Activated CD4-positive, alpha-beta T cell treated with anti-CD3 and anti-CD28 coated beads for 36 hours (primary cell): Measurements from ENCODE around the gene DAGLA. TPM values are rescaled to one million over a fixed set of nuclear protein-coding genes. Genes with fewer than 3 reads are reported as not detected.

ENCODE experiments used
- ATAC-seq: fragments of 200-7000 bp; cut with Tn5 transposase; one replicate; pipeline ENCODE4 v1.10.0; 2021; ENCODE audit warnings: mild to moderate bottlenecking, moderate library complexity
- CTCF ChIA-PET: fragments of 350-600 bp; sonication (Branson Sonifier 250); formaldehyde crosslinking; loops from one replicate; lab custom pipeline; 2021; ENCODE audit warnings: antibody characterized with exemption; lab: Charles Lee
- POLR2A ChIA-PET: fragments of 350-600 bp; sonication (Branson Sonifier 250); formaldehyde crosslinking; loops from one replicate; lab custom pipeline; 2021; ENCODE audit warnings: antibody characterized with exemption, inconsistent platforms; lab: Charles Lee
- DNase-seq: peaks from one replicate; pipeline ENCODE4 v3.0.0-alpha.2; 2020
- H3K27ac Mint-ChIP-seq: one replicate; pipeline ENCODE4 v1.8.0; 2021; ENCODE audit warnings: mixed read lengths
- H3K27me3 Mint-ChIP-seq: one replicate; pipeline ENCODE4 v1.8.0; 2021; ENCODE audit warnings: mixed read lengths
- H3K36me3 Mint-ChIP-seq: one replicate; pipeline ENCODE4 v1.8.0; 2021; ENCODE audit warnings: low read depth, mixed read lengths
- H3K4me1 Mint-ChIP-seq: one replicate; pipeline ENCODE4 v1.8.0; 2021; ENCODE audit warnings: mixed read lengths
- H3K4me3 Mint-ChIP-seq: one replicate; pipeline ENCODE4 v1.8.0; 2021; ENCODE audit warnings: mild to moderate bottlenecking, moderate library complexity, mixed read lengths
- H3K9me3 Mint-ChIP-seq: one replicate; pipeline ENCODE4 v1.8.0; 2021; ENCODE audit warnings: low read depth, mixed read lengths
- intact Hi-C, 2 experiments: fragments of 100-400 bp; cut with DNase I in 1 of 2; cut with micrococcal nuclease in 1 of 2; formaldehyde crosslinking; loops; one replicate each; pipeline versions ENCODE4 v1.14.2 to v1.15.1; 2022 to 2024; cut with DNase I, micrococcal nuclease
- total RNA-seq, 2 experiments: library from RNA; stranded (reverse); gene quantifications; one replicate each; pipeline ENCODE4 v1.2.3, GENCODE V29; 2021

Gene DAGLA
- total RNA-seq, 2 experiments from 2014 or later, result 0.09 to 0.14 TPM

GRCh38 chr11:61712314-61712713 is 32.1 kb downstream of the DAGLA start:
- no peak for DNase-seq
- no peaks in the 10 kb centered on the region for H3K9me3 Mint-ChIP-seq
- no peaks in the 10 kb centered on the region for H3K27me3 Mint-ChIP-seq
- intact Hi-C loops, result no loop called here
- H3K27ac Mint-ChIP-seq, result no peak overlapping the region
- no peaks in the 10 kb centered on the region for H3K4me1 Mint-ChIP-seq
- H3K4me3 Mint-ChIP-seq, result no peak overlapping the region
- ChIA-PET CTCF (interaction anchor here (1.5 kb wide), 1 partner anchor 21 kb away, joined by 8 read pairs; no protein-coding TSS in a partner anchor), POLR2A (no interaction called here)
- H3K36me3 Mint-ChIP-seq, result no peaks in the 10 kb centered on the region
- ATAC-seq, result no peak

GRCh38 chr11:61712846-61713245 is 32.7 kb downstream of the DAGLA start:
- ChIA-PET POLR2A (no interaction called here), CTCF (interaction anchor here (1.5 kb wide), 1 partner anchor 21 kb away, joined by 8 read pairs; no protein-coding TSS in a partner anchor)
- intact Hi-C loops, result no loop called here
- Mint-ChIP-seq H3K27me3 (no peaks in the 10 kb centered on the region), H3K36me3 (no peaks in the 10 kb centered on the region), H3K27ac (no peak overlapping the region), H3K4me3 (no peak overlapping the region), H3K4me1 (no peaks in the 10 kb centered on the region), H3K9me3 (no peaks in the 10 kb centered on the region)
- no peak for ATAC-seq
- no peak for DNase-seq

- POLR2A ChIA-PET, result no interaction called here
- Mint-ChIP-seq H3K9me3 (no peaks in the 10 kb centered on the region), H3K27ac (no peak overlapping the region), H3K27me3 (no peaks in the 10 kb centered on the region), H3K4me1 (no peaks in the 10 kb centered on the region), H3K36me3 (no peaks in the 10 kb centered on the region), H3K4me3 (no peak overlapping the region)
- DNase-seq (no peak), ATAC-seq (no peak)
- intact Hi-C loops, result no loop called here
- CTCF ChIA-PET, result interaction anchor here (1.5 kb wide), 1 partner anchor 20 kb away, joined by 8 read pairs; no protein-coding TSS in a partner anchor
Measured at GRCh38 chr11:61713464-61713863, 33.3 kb downstream of the DAGLA start.

- H3K4me1 Mint-ChIP-seq, result no peaks in the 10 kb centered on the region
- DNase-seq, result no peak
- no peak for ATAC-seq
- POLR2A ChIA-PET, result no interaction called here
- no peaks in the 10 kb centered on the region for H3K36me3 Mint-ChIP-seq
- no peaks in the 10 kb centered on the region for H3K9me3 Mint-ChIP-seq
- intact Hi-C loops, result no loop called here
- CTCF ChIA-PET, result no interaction called here
- H3K27ac Mint-ChIP-seq, result no peak overlapping the region
- no peaks in the 10 kb centered on the region for H3K27me3 Mint-ChIP-seq
- no peak overlapping the region for H3K4me3 Mint-ChIP-seq
Measured at GRCh38 chr11:61713906-61714305, 33.7 kb downstream of the DAGLA start.

- DNase-seq, result no peak
- intact Hi-C loops, result no loop called here
- ATAC-seq, result no peak
- Mint-ChIP-seq H3K27me3 (no peaks in the 10 kb centered on the region), H3K27ac (no peak overlapping the region), H3K4me1 (no peaks in the 10 kb centered on the region), H3K4me3 (no peak overlapping the region), H3K9me3 (no peaks in the 10 kb centered on the region), H3K36me3 (no peaks in the 10 kb centered on the region)
- CTCF ChIA-PET, result interaction anchor here (1.0 kb wide), 1 partner anchor 75 kb away, joined by 3 read pairs; no protein-coding TSS in a partner anchor
- POLR2A ChIA-PET, result no interaction called here
Measured at GRCh38 chr11:61714316-61714715, 34.1 kb downstream of the DAGLA start.

GRCh38 chr11:61714916-61715315 is 34.7 kb downstream of the DAGLA start:
- ChIA-PET CTCF (interaction anchor here (1.0 kb wide), 1 partner anchor 76 kb away, joined by 3 read pairs; no protein-coding TSS in a partner anchor), POLR2A (no interaction called here)
- no peaks in the 10 kb centered on the region for H3K36me3 Mint-ChIP-seq
- ATAC-seq (no peak), DNase-seq (no peak)
- H3K27ac Mint-ChIP-seq, result no peak overlapping the region
- H3K4me1 Mint-ChIP-seq, result no peaks in the 10 kb centered on the region
- H3K27me3 Mint-ChIP-seq, result no peaks in the 10 kb centered on the region
- H3K4me3 Mint-ChIP-seq, result no peak overlapping the region
- intact Hi-C loops, result no loop called here
- H3K9me3 Mint-ChIP-seq, result no peaks in the 10 kb centered on the region

- Mint-ChIP-seq H3K4me1 (no peaks in the 10 kb centered on the region), H3K9me3 (no peaks in the 10 kb centered on the region), H3K4me3 (no peak overlapping the region), H3K27ac (no peak overlapping the region), H3K36me3 (no peaks in the 10 kb centered on the region), H3K27me3 (no peaks in the 10 kb centered on the region)
- no peak for ATAC-seq
- DNase-seq, result no peak
- CTCF ChIA-PET, result interaction anchor here (0.8 kb wide), 1 partner anchor 18 kb away, joined by 3 read pairs; no protein-coding TSS in a partner anchor
- POLR2A ChIA-PET, result no interaction called here
- intact Hi-C loops, result no loop called here
Measured at GRCh38 chr11:61715867-61716266, 35.7 kb downstream of the DAGLA start.

- Mint-ChIP-seq H3K27ac (no peak overlapping the region), H3K36me3 (no peaks in the 10 kb centered on the region), H3K9me3 (no peaks in the 10 kb centered on the region), H3K27me3 (no peaks in the 10 kb centered on the region), H3K4me3 (no peak overlapping the region), H3K4me1 (no peaks in the 10 kb centered on the region)
- no peak for ATAC-seq
- ChIA-PET CTCF (no interaction called here), POLR2A (interaction anchor here (0.6 kb wide), 1 partner anchor 13 kb away, joined by 8 read pairs; no protein-coding TSS in a partner anchor)
- DNase-seq, result no peak
- intact Hi-C loops, result no loop called here
Measured at GRCh38 chr11:61716478-61717285, 36.5 kb downstream of the DAGLA start.

- no peaks in the 10 kb centered on the region for H3K4me1 Mint-ChIP-seq
- no peak overlapping the region for H3K27ac Mint-ChIP-seq
- ChIA-PET CTCF (interaction anchor here (1.2 to 1.5 kb wide), 2 partner anchors 15 to 16 kb away, joined by 4 read pairs; no protein-coding TSS in a partner anchor), POLR2A (no interaction called here)
- no peak overlapping the region for H3K4me3 Mint-ChIP-seq
- no peaks in the 10 kb centered on the region for H3K27me3 Mint-ChIP-seq
- intact Hi-C loops, result no loop called here
- ATAC-seq, result no peak
- H3K9me3 Mint-ChIP-seq, result no peaks in the 10 kb centered on the region
- no peak for DNase-seq
- no peaks in the 10 kb centered on the region for H3K36me3 Mint-ChIP-seq
Measured at GRCh38 chr11:61717286-61718033, 37.3 kb downstream of the DAGLA start.

- POLR2A ChIA-PET, result no interaction called here
- Mint-ChIP-seq H3K27ac (no peak overlapping the region), H3K9me3 (no peaks in the 10 kb centered on the region), H3K27me3 (no peaks in the 10 kb centered on the region), H3K4me3 (no peak overlapping the region), H3K4me1 (no peaks in the 10 kb centered on the region), H3K36me3 (no peaks in the 10 kb centered on the region)
- ATAC-seq, result no peak
- intact Hi-C loops, result no loop called here
- CTCF ChIA-PET, result interaction anchor here (1.2 to 1.5 kb wide), 2 partner anchors 14 to 16 kb away, joined by 4 read pairs; no protein-coding TSS in a partner anchor
- DNase-seq, result no peak
Measured at GRCh38 chr11:61718046-61718531, 37.9 kb downstream of the DAGLA start.

- ChIA-PET CTCF (interaction anchor here (0.7 to 1.5 kb wide), 4 partner anchors 13 to 170 kb away, joined by 3 to 4 read pairs (median 4); no protein-coding TSS in a partner anchor), POLR2A (no interaction called here)
- H3K36me3 Mint-ChIP-seq, result no peaks in the 10 kb centered on the region
- ATAC-seq (no peak), DNase-seq (no peak)
- intact Hi-C loops, result no loop called here
- no peaks in the 10 kb centered on the region for H3K4me1 Mint-ChIP-seq
- H3K27me3 Mint-ChIP-seq, result no peaks in the 10 kb centered on the region
- H3K4me3 Mint-ChIP-seq, result no peak overlapping the region
- H3K27ac Mint-ChIP-seq, result no peak overlapping the region
- H3K9me3 Mint-ChIP-seq, result no peaks in the 10 kb centered on the region
Measured at GRCh38 chr11:61718621-61719302, 38.6 kb downstream of the DAGLA start.
